Ishikawa (cell line): ENCODE results near the gene COX7B2.

Source experiments
- CEBPB ChIP-seq: IDR thresholded peaks from 2 replicates; pipeline ENCODE4 v1.6.1; 2012
- CREB1 ChIP-seq: IDR thresholded peaks from 2 replicates; pipeline ENCODE4 v1.6.1; 2012; ENCODE audit warnings: low read depth
- EGR1 ChIP-seq: IDR thresholded peaks from 2 replicates; pipeline ENCODE4 v1.6.1; 2012
- EP300 ChIP-seq: IDR thresholded peaks from 2 replicates; pipeline ENCODE4 v1.6.1; 2012; ENCODE audit warnings: borderline replicate concordance
- FOXM1 ChIP-seq: IDR thresholded peaks from 2 replicates; pipeline ENCODE4 v1.6.1; 2012; ENCODE audit warnings: low read depth, borderline replicate concordance
- MAX ChIP-seq: IDR thresholded peaks from 2 replicates; pipeline ENCODE4 v1.6.1; 2012
- NFIC ChIP-seq: IDR thresholded peaks from 2 replicates; pipeline ENCODE4 v1.6.1; 2012
- RAD21 ChIP-seq: IDR thresholded peaks from 2 replicates; pipeline ENCODE4 v1.6.1; 2012; ENCODE audit warnings: low read depth
- REST ChIP-seq: IDR thresholded peaks from 2 replicates; pipeline ENCODE4 v1.6.1; 2012; ENCODE audit warnings: low read depth, mild to moderate bottlenecking
- TAF1 ChIP-seq: IDR thresholded peaks from 2 replicates; pipeline ENCODE4 v1.6.1; 2012; ENCODE audit warnings: low read depth, mild to moderate bottlenecking
- TCF12 ChIP-seq: IDR thresholded peaks from 2 replicates; pipeline ENCODE4 v1.6.1; 2012; ENCODE audit warnings: low read depth
- TEAD4 ChIP-seq: IDR thresholded peaks from 2 replicates; pipeline ENCODE4 v1.6.1; 2012
- USF1 ChIP-seq: IDR thresholded peaks from 2 replicates; pipeline ENCODE4 v1.6.1; 2012
- YY1 ChIP-seq: IDR thresholded peaks from 2 replicates; pipeline ENCODE4 v1.6.1; 2012; ENCODE audit warnings: low read depth
- ZBTB7A ChIP-seq: IDR thresholded peaks from 2 replicates; pipeline ENCODE4 v1.6.1; 2012; ENCODE audit warnings: low read depth

COX7B2 gene

GRCh38 chr4:46909078-46909477, at the start of gene COX7B2:
COX7B2 (minus strand) TSS chr4:46909245; CDS start chr4:46735192, 174,053 bp downstream.
- TF ChIP-seq TCF12 (no peak), REST (no peak), ZBTB7A (no peak), CEBPB (no peak), YY1 (no peak), EP300 (no peak), RAD21 (no peak), CREB1 (no peak)

GRCh38 chr4:46956451-46956850, 47.4 kb upstream of the COX7B2 start:
- TF ChIP-seq YY1 = no peak
- TF ChIP-seq MAX = no peak
- TF ChIP-seq ZBTB7A = no peak
- no peak for TF ChIP-seq NFIC
- no peak for TF ChIP-seq TCF12
- no peak for TF ChIP-seq REST
- no peak for TF ChIP-seq FOXM1
- no peak for TF ChIP-seq RAD21
- TF ChIP-seq EGR1 = no peak
- TF ChIP-seq CEBPB = no peak
- TF ChIP-seq USF1 = no peak
- TF ChIP-seq EP300 = no peak
- TF ChIP-seq TEAD4 = no peak
- no peak for TF ChIP-seq CREB1
- no peak for TF ChIP-seq TAF1

- TF ChIP-seq USF1 (no peak), TAF1 (no peak), MAX (no peak), REST (no peak), CREB1 (no peak), TCF12 (no peak), RAD21 (no peak), EP300 (no peak), TEAD4 (no peak), FOXM1 (no peak)
Observed at GRCh38 chr4:46955601-46956000, 46.6 kb upstream of the COX7B2 start.

GRCh38 chr4:46954643-46955042, 45.6 kb upstream of the COX7B2 start:
- no peak for TF ChIP-seq ZBTB7A
- TF ChIP-seq EP300 = no peak
- TF ChIP-seq NFIC = no peak
- TF ChIP-seq REST = no peak
- no peak for TF ChIP-seq YY1
- TF ChIP-seq RAD21 = no peak
- no peak for TF ChIP-seq USF1
- TF ChIP-seq MAX = no peak
- no peak for TF ChIP-seq CEBPB
- TF ChIP-seq TCF12 = no peak
- TF ChIP-seq TAF1 = no peak
